ENCODE results near the gene DAP3. TPM values are rescaled to one million over a fixed set of nuclear protein-coding genes. Genes with fewer than 3 reads are reported as not detected.

The DAP3 gene
- total and polyA plus RNA-seq, 2 of the 13 experiments (the other 11 are each of a cell fraction or from before 2014, with no cell fraction given) = 129 to 133 TPM

DNA sequence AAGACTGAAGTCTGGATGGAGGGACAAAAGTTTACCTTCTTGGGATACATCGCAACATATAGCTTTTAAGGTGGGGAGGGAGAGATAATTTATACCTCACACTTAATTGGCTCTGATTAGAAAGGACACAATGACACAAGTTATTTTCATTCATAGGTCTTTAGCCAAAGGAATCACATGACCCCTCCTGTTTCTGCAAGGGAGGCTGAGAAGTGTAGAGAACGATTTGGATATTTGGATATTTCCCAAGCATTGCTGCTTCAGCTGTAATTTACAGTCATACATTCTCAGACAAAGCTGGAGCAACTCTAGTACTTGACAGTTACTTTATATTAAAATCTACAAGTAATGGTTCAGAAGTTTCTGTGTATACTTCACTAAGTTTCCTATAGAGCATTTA lies 24.2 kb downstream of the DAP3 start:
- H3K4me2 ChIP-seq (ENCODE audit: low read depth, low read length) = no peak overlapping the region
- no TSS peak for BruUV-seq (replicated peaks)
- in situ Hi-C loops (cut with HindIII; ENCODE audit: extremely low pct_ligation_motif_present, low pct_unique_long_range_greater_than_20kb) (no loop called here), intact Hi-C loops (cut with micrococcal nuclease; ENCODE audit: unreplicated experiment) (no loop called here)
- 95% methylated on average over 2 of the region's 2 CpGs for WGBS (ENCODE audit: low lambda C conversion rate)
- DNase-seq (ENCODE audit: low spot score) (no peak), ATAC-seq (no peak), FAIRE-seq (no peak)
- no peak overlapping the region for H3K27ac ChIP-seq (ENCODE audit: extremely low read length, insufficient read depth, low read length)
- peaks cover 7% of the 10 kb centered on the region for H3K79me2 ChIP-seq (ENCODE audit: insufficient read depth, low read length)
- H3K27me3 ChIP-seq (ENCODE audit: control insufficient read depth in 1 of 2, insufficient read depth in 2 of 2, low read length in 2 of 2) = no peaks in the 10 kb centered on the region
- ChIA-PET POLR2A (interaction anchor here (0.6 kb wide), 1 partner anchor 353 kb away, joined by 3 read pairs; no protein-coding TSS in a partner anchor), CTCF (ENCODE audit: low intra/inter-chr PET ratio, low total read pairs) (no interaction called here)
- H3K4me1 ChIP-seq (ENCODE audit: insufficient read depth, low read length) = no peaks in the 10 kb centered on the region
- H3K9ac ChIP-seq (ENCODE audit: insufficient read depth, low read depth, low read length) = no peak overlapping the region
- TF ChIP-seq, protein P1, sequence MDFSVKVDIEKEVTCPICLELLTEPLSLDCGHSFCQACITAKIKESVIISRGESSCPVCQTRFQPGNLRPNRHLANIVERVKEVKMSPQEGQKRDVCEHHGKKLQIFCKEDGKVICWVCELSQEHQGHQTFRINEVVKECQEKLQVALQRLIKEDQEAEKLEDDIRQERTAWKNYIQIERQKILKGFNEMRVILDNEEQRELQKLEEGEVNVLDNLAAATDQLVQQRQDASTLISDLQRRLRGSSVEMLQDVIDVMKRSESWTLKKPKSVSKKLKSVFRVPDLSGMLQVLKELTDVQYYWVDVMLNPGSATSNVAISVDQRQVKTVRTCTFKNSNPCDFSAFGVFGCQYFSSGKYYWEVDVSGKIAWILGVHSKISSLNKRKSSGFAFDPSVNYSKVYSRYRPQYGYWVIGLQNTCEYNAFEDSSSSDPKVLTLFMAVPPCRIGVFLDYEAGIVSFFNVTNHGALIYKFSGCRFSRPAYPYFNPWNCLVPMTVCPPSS (IDR thresholded peaks at IDR 0.05) = no peak
- TF ChIP-seq CC2D1A (CRISPR knock-in tag; IDR thresholded peaks at IDR 0.05) = no peak
- TF ChIP-seq, protein P2, sequence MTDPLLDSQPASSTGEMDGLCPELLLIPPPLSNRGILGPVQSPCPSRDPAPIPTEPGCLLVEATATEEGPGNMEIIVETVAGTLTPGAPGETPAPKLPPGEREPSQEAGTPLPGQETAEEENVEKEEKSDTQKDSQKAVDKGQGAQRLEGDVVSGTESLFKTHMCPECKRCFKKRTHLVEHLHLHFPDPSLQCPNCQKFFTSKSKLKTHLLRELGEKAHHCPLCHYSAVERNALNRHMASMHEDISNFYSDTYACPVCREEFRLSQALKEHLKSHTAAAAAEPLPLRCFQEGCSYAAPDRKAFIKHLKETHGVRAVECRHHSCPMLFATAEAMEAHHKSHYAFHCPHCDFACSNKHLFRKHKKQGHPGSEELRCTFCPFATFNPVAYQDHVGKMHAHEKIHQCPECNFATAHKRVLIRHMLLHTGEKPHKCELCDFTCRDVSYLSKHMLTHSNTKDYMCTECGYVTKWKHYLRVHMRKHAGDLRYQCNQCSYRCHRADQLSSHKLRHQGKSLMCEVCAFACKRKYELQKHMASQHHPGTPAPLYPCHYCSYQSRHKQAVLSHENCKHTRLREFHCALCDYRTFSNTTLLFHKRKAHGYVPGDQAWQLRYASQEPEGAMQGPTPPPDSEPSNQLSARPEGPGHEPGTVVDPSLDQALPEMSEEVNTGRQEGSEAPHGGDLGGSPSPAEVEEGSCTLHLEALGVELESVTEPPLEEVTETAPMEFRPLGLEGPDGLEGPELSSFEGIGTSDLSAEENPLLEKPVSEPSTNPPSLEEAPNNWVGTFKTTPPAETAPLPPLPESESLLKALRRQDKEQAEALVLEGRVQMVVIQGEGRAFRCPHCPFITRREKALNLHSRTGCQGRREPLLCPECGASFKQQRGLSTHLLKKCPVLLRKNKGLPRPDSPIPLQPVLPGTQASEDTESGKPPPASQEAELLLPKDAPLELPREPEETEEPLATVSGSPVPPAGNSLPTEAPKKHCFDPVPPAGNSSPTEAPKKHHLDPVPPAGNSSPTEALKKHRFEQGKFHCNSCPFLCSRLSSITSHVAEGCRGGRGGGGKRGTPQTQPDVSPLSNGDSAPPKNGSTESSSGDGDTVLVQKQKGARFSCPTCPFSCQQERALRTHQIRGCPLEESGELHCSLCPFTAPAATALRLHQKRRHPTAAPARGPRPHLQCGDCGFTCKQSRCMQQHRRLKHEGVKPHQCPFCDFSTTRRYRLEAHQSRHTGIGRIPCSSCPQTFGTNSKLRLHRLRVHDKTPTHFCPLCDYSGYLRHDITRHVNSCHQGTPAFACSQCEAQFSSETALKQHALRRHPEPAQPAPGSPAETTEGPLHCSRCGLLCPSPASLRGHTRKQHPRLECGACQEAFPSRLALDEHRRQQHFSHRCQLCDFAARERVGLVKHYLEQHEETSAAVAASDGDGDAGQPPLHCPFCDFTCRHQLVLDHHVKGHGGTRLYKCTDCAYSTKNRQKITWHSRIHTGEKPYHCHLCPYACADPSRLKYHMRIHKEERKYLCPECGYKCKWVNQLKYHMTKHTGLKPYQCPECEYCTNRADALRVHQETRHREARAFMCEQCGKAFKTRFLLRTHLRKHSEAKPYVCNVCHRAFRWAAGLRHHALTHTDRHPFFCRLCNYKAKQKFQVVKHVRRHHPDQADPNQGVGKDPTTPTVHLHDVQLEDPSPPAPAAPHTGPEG (CRISPR knock-in tag; IDR thresholded peaks at IDR 0.05) = no peak
- TF ChIP-seq, protein P3, sequence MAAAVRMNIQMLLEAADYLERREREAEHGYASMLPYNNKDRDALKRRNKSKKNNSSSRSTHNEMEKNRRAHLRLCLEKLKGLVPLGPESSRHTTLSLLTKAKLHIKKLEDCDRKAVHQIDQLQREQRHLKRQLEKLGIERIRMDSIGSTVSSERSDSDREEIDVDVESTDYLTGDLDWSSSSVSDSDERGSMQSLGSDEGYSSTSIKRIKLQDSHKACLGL (CRISPR knock-in tag; IDR thresholded peaks at IDR 0.05) = no peak
- TF ChIP-seq SPEN (CRISPR knock-in tag; IDR thresholded peaks at IDR 0.05; ENCODE audit: low read depth) = no peak
- TF ChIP-seq KAT7 (CRISPR knock-in tag; IDR thresholded peaks at IDR 0.05; ENCODE audit: borderline replicate concordance) = no peak
- TF ChIP-seq KLF12 (CRISPR knock-in tag; IDR thresholded peaks at IDR 0.05; ENCODE audit: borderline replicate concordance) = no peak
- TF ChIP-seq ZNF777 (CRISPR knock-in tag; IDR thresholded peaks at IDR 0.05) = no peak
- TF ChIP-seq ZFP36L1 (CRISPR knock-in tag; IDR thresholded peaks at IDR 0.05) = no peak
- no peak for TF ChIP-seq RAD21 (CRISPR knock-in tag; IDR thresholded peaks at IDR 0.05)
- TF ChIP-seq TCF12 (IDR thresholded peaks at IDR 0.05) = no peak
- TF ChIP-seq TCF12 (CRISPR knock-in tag; IDR thresholded peaks at IDR 0.05) = no peak
- TF ChIP-seq ZNF75D (CRISPR knock-in tag; IDR thresholded peaks at IDR 0.05; ENCODE audit: borderline replicate concordance) = no peak
- TF ChIP-seq MAF1 (CRISPR knock-in tag; IDR thresholded peaks at IDR 0.05; ENCODE audit: borderline replicate concordance) = no peak
- no peaks in the 10 kb centered on the region for H4K20me1 ChIP-seq (ENCODE audit: insufficient read depth, low read length)
- H3K9me3 ChIP-seq (ENCODE audit: low read length) = no peaks in the 10 kb centered on the region
- no peak overlapping the region for H3K4me3 ChIP-seq (replicated peaks in 1 of 3; ENCODE audit: insufficient read depth in 1 of 3, low read depth in 2 of 3, low read length in 3 of 3)
- H3K36me3 ChIP-seq (replicated peaks in 1 of 2; ENCODE audit: control insufficient read depth in 1 of 2, insufficient read depth in 2 of 2, low read length in 2 of 2) = peaks cover 3 to 40% of the 10 kb centered on the region in 2 experiments; a peak in 4 of 5 replicates
- H2AFZ ChIP-seq (ENCODE audit: low read length) = no peak overlapping the region
